HG02938 (cell line): ENCODE data around the gene LMNTD1.
"Not testable (repeated sequence)": the region's sequence is repeated elsewhere in the genome, so short reads cannot be mapped to it uniquely, and the experiment has no call there.

Experiments
- ATAC-seq: cut with Tn5 transposase; IDR thresholded peaks from one replicate; pipeline ENCODE4 v1.9.1; 2021; ENCODE audit warnings: mild to moderate bottlenecking, moderate library complexity; ENCODE audit not compliant: unreplicated experiment

Gene LMNTD1

DNA sequence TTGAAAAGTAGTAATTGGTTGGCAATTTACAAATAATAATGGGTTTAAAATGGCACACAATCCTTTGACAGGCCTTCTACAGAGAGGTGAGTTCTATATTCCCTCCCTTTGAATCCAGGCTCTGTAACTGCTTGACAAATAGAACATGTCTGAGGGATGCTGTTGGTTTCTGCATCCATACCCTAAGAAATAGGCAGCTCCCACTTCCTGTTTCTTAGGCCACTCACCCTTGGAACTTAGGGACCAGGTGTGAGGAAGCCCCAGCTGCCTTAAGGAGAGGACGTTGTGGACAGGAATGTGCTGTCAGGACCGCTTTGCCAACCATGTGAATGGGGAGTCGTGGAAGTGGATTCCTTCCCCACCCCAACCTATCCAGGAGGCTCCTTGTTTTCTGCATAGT, 59.4 kb downstream of the LMNTD1 start:
- no peak for ATAC-seq

GRCh38 chr12:25491396-25492325, 61.4 kb downstream of the LMNTD1 start:
- ATAC-seq, result no peak

DNA sequence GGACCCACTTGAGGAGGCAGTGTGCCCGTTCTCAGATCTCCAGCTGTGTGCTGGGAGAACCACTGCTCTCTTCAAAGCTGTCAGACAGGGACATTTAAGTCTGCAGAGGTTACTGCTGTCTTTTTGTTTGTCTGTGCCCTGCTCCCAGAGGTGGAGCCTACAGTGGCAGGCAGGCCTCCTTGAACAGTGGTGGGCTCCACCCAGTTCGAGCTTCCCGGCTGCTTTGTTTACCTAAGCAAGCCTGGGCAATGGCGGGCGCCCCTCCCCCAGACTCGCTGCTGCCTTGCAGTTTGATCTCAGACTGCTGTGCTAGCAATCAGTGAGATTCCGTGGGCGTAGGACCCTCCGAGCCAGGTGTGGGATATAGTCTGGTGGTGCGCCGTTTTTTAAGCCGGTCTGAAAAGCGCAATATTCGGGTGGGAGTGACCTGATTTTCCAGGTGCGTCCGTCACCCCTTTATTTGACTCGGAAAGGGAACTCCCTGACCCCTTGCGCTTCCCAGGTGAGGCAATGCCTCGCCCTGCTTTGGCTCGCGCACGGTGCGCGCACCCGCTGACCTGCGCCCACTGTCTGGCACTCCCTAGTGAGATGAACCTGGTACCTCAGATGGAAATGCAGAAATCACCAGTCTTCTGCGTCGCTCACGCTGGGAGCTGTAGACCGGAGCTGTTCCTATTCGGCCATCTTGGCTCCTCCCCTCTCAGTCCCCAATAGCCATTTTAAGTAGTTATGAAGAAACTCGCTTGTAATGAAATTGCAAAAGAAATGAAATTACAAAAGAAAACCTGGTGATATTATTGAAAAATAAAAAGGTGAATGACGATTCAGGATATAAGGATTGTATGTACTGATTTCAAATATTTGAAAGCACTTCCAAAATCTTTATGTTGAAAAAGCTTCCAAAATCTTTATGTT, 63.9 kb downstream of the LMNTD1 start:
- not testable (repeated sequence) for ATAC-seq

DNA sequence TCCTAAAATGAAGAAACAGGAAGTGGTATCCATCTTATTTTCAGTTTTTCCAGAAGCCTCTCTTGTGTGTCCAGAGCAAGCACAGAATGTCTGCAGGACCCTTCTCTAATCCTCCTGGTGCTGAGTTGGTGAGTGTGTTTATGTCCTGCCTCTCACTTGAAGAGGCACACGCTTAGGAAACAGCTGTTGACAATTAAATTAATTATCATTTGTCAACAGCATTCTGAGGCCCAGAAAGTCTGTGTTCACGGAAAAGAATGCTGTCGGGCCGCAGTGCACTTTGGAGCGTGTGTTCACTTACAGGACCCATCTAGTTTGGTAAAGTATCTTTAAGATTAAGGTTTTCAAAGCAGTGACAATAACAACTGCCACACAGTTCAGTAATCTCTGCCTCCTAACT, 70.5 kb downstream of the LMNTD1 start:
- ATAC-seq, result no peak

DNA sequence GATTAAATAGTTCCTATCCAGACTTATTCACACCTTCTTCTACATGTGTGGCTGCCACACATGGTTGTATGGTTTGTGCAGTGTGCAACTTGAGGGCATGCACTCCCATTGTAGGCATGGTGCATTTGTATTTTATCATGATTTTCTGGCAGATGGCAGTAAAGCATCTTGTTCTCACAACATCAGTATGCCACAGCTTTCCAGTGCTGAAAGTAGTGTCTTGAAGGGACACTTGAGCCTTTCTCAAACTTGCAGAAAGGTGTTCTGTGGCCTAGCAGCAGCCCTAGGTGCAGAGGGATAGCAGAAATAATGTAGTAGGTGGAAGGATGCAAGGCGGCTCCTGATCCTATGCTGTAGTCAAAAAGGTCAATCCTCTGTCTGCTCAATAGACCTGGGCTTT, 72.9 kb downstream of the LMNTD1 start:
- no peak for ATAC-seq

- ATAC-seq, result no peak
Measured at GRCh38 chr12:25477217-25477616, 75.9 kb downstream of the LMNTD1 start.

DNA sequence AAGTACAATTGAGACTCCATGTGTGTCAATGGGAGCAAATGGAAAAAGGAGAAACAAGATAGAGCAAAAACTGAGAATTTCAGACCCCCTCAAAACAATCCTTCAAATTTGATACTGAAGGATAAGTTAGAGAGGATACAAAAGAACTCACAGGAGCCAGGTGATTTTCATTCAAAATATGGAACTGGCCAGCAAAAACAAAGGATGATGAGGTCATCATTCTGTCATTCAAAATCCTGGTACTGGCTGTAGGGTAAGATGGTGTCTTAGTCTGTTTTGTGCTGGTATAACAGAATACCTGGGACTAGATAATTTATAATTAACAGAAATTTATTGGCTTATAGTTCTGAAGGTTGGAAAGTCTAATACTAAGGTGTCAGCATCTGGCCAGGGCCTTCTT, 80.6 kb downstream of the LMNTD1 start:
- no peak for ATAC-seq

DNA sequence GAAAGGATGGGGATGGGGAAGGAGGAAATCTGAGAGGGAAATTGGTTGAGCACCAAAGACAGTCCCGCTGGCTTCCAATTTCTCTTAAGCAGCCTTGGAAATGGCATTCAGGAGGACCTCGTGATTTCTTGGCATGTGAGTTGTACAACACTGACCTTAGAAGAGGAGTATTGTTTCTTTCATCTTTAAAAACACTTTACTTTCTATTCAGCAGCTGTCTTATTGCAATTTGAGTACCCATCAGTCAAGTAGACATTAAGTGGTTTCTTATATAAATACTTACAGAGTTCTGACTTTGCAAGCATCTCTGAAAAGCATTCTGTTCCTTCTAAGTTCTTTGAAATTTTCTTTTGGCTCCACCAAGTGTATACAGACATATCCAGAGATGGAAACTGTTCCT, 83.2 kb downstream of the LMNTD1 start:
- no peak for ATAC-seq

GRCh38 chr12:25469368-25469767, 83.7 kb downstream of the LMNTD1 start:
- ATAC-seq, result no peak

DNA sequence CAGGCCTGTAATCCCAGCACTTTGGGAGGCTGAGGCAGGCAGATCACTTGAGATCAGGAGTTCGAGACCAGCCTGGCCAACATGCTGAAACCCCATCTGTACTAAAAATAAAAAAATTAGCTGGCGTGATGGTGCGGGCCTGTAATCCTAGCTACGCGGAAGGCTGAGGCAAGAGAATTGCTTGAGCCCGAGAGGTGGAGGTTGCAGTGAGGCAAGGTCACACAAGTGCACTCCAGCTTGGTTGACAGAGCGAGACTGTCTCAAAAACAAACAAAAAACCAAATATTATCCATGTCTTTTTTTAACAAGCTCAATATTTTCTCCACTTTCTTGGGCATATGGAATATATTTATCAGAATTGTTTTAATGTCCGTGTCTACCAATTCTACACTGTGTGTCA, 89.6 kb downstream of the LMNTD1 start:
- ATAC-seq, result no peak

DNA sequence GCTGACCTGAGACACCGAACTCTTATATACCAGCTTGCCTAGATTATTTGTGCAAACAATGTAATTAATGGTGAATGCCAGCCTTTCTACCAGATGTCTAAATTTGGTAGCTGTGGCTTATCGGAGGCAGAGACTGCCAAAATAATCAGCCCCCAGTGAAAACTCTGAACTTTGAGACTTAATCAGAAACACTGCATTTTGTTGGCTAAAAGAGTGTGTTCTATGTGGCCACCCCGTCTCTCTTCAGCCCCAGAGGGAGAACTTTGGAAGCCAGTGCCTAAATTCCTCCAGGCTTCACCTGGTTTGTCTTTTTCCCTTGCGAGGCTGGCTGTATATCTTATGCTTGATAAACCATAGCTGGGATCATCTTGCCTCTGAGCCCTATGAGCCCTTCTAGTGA, 90.1 kb downstream of the LMNTD1 start:
- no peak for ATAC-seq

- ATAC-seq, result peak; percentile 72
Measured at GRCh38 chr12:25459541-25459951, 93.5 kb downstream of the LMNTD1 start.

DNA sequence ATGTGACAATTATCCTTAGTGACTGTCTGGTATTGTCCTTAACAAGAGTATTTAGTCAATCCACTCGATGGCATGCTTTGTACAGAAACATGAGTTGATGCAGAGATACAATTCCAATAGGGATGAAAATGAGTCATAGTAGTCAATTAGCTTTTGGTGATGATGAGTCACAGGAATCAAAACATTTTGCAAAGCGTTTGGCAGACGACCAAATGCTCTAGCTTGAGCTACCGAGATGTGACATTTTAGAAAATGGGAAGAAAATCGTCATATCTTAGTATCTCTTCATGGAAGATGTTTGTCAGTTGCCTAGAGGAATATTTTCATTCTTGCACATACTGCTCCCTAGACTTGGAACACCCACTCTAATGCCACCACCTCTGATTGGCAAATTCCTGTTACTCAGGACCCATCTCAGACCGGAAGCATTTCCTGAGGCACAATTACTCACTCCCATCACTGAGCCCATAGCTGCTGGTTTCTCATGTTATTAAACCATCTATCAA, 95.0 kb downstream of the LMNTD1 start:
- no peak for ATAC-seq

GRCh38 chr12:25456474-25456873, 96.6 kb downstream of the LMNTD1 start:
- ATAC-seq, result no peak

- ATAC-seq, result no peak
Measured at GRCh38 chr12:25455696-25456095, 97.4 kb downstream of the LMNTD1 start.

DNA sequence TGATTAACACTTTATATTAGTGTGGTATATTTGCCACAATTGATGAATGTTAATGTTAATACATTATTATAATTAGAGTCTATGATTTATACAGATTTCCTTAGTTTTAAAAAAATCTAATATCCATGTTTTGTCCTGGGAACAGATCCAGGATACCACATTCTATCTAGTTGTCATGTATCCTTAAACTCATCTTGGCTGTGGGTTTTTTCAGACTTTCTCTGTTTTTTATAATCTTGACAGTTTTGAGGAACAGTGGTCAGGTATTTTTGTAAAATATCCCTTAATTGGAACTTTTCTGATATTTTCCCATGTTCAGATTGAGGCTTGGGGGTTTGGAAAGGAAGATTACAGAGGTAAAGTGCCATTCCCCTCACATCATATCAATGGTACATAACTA, 104.1 kb downstream of the LMNTD1 start:
- ATAC-seq, result no peak

GRCh38 chr12:25447046-25447445, 106.0 kb downstream of the LMNTD1 start:
- ATAC-seq, result no peak

GRCh38 chr12:25438638-25439037, 114.4 kb downstream of the LMNTD1 start:
- ATAC-seq, result no peak

DNA sequence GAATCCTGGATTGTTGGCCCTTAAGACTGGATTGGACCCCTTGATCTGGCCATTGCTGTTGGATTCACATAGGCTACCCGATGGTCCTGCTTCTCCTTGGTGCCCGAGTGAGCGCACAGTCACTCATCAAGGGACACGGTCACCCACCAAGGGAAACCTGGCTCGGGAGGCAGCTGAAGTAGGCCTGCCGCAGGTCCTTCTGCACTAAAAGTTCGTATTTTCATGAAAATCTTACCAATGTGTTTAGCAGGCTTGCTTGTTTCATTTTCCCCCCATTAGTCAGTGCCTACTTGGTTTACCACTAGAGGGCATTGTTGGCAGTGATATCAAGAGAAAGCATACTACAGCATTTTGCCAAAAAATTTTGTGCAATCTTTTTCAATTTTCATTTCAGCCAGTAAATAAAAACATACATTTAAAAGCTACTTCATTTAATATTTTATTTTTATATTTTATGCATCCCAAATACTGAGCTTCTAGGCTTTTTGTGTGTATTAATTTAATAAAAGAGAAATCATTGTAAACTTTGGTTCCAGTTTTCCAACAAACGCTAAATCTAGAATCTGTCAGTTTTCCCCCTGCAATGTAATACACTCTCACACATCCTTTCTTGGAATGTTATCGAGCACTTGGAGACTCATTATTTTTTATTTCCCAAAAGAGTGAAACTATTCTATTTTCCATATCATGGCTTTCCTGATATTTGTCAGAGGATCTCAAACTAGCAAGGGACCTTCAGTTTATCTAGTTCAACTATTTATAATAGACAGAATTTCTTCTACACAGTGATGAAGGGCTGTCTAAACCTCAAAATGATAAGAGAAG, 116.7 kb downstream of the LMNTD1 start:
- ATAC-seq, result no peak

DNA sequence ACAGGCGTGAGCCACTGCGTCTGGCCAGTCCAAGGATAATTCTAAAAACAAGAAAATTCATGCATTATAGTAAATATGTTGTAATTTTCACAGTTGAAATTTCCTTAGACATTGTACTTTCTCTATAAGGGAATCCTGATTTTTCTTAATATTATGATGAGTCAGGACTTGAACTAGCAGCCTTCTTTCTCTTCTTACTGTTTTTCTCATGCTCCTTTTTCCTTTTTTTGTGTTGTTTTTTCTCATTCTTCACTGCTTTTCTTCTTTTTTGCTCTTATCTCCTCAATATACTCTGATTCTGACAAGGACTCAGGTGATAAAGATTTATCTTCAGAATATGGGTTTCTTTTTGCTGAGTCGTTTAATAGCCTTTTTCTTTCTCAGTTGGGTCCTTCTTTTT, 117.7 kb downstream of the LMNTD1 start:
- no peak for ATAC-seq

DNA sequence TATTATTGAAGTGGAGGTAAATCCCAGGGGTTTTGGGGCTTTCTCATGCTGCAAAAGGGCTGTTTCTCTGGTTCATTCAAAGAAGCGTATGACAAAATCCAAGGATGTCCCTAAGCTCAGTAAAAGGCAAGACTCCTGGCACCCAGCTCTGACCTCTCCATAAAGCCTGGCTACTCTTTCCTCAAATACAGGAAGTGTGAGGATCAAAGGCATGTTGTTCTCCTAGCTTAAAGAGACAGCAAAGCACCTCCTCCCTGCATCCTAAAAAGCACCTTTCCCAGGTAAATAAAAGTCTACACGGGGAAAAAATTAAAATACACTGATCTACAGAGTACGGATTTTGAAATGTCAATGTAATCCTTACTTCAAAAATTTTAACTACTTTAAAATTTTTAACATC, 118.6 kb downstream of the LMNTD1 start:
- no peak for ATAC-seq
